ENCODE measurements around the gene TOMM40L.
"Not testable (repeated sequence)": the region's sequence is repeated elsewhere in the genome, so short reads cannot be mapped to it uniquely, and the experiment has no call there.

The TOMM40L gene

DNA sequence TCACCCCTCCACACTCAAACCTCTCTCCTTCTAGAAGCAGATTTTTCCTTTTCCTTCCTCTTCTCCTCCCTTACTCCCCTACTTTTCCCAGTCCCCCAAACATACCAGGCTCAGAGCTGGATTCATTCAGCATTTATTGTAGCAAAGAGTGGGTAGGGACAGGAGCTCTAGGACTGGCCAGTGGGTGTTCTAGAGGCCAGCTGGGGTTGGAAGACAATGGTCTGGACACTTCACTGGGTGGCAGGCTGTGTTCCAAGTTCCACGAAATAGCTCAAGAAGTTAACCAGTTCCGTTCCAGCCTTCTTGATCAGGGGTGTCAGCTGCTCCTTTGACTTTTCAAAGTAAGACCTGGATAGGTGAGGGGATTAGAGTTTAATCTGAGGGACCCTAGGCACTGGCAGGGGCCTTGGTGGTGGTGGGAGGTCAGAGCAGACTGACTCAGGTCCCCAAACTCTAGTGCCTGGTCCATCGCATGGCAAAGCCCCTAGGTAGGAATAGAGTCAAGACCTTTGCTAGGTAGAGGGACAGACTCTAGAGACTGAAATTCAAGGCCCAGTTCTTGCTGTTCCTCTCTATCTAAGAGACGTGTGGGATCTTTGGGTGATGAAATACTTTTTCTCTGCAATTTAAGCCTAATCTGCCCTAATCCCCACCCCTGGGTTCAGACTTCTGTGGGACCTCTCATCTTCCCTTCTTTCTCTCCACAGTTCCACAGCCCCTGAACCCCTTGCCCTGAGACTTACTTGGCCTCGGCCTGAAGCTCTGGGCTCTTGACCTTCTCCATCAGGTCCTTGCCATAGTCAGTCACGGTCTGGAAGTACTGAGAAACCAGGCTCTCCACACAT, 3.5 kb upstream of the TOMM40L start:
- DNase-seq: no peak

DNA sequence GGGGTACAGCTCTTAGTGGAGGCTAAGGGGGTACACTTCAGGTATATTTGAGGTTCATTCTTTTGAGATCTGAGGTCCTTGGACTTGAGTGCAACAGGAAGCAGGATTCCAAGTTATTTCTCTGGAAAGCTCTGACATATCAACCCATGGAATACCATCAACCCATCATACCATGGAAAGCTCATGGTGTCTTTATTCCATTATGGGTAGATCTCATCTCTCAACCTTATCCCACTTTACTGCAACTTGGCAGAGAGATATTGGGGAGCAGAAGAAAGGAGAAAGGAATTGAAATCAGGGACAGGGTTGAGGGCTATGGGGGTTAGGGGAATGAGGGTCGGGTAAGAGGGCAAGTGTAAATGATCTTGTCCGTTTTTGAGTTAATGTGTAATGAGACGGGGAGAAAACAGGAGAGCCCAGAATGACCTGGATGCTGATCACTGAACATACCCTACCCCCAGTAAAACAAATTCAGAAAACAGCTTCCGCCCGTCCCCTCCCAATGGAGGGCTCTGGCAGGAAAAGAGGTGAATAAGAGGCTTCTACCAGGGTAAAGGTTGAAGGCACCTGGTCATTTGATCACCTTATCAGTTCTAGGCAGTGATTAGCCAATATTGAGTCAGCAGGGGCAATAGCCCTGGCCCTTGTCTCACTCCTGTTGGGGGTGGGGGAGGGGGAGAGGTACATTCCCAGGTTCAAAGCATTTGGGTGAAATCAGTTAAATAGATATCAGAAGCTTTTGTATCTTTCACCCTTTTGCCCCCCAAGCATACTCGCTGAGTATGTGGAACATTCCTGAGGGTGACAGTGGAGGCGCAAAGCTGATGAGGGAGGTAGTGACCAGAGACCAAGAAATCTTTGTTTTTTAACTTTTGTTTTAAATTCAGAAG, 1.8 kb upstream of the TOMM40L start:
- DNase-seq: no peak

DNA sequence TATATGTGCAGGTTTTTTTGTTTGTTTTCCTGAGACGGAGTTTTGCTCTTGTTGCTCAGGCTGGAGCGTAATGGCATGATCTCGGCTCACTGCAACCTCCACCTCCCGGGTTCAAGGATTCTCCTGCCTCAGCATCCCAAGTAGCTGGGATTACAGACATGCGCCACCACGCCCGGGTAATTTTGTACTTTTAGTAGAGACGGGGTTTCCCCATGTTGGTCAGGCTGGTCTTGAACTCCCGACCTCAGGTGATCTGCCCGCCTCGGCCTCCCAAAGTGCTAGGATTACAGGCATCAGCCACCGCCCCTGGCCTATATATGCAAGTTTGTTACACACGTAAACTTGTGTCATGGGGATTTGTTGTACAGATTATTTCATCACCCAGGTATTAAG, 1.2 kb upstream of the TOMM40L start:
- DNase-seq: not testable (repeated sequence)

DNA sequence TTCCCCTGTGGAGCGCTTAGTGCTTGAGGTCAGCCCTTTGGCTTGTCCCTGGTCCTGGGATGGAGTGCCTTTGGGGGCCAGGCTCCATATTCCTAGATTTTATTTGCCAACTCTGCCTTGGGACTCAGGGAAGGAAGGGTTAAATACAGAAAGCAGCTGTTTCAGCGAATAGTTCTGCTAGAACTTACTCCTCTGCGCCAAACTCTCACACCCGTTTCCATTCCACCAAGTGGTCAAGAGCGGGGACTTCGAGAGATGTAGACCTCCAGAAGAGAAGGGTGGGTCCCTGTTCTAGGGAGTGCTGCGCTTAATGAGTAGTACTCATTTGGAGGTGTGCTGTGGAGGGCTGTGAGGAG, 704 bp upstream of the TOMM40L start:
- no peak for DNase-seq

DNA sequence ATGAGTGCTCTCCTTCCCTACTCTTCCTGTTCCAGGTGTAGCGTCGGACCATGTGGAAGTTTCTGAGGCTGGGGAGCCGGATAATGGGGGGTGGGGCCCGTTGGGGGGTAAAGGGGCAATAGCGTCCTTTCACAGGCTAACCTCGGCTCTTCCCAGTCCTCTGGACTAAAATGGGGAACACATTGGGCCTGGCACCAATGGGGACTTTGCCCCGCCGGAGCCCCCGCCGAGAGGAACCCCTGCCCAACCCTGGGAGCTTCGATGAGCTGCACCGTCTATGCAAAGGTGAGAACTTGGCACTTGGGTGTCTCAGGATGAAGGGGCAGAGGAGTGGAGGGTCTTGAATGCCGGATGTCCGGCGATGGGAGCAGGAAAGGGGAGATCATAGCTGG, 456 bp downstream of the TOMM40L start:
- DNase-seq: no peak

DNA sequence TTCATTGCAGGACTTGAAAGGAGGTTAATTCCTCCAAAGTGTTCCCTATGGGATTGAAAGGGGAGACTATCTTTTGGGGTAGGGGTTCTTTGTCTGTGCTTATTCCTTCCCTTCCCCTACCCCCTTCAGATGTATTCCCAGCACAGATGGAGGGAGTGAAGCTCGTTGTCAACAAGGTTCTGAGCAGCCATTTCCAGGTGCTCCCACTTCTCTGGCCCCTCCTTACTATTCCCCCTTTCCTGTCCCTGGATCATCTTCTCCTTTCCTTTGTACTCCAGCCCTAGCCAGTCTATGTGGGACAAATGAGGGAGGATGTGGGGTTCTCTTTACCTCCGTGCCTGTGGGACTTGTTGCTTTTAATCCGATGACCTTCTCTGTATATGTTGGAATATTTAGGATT, 899 bp downstream of the TOMM40L start:
- DNase-seq: no peak

DNA sequence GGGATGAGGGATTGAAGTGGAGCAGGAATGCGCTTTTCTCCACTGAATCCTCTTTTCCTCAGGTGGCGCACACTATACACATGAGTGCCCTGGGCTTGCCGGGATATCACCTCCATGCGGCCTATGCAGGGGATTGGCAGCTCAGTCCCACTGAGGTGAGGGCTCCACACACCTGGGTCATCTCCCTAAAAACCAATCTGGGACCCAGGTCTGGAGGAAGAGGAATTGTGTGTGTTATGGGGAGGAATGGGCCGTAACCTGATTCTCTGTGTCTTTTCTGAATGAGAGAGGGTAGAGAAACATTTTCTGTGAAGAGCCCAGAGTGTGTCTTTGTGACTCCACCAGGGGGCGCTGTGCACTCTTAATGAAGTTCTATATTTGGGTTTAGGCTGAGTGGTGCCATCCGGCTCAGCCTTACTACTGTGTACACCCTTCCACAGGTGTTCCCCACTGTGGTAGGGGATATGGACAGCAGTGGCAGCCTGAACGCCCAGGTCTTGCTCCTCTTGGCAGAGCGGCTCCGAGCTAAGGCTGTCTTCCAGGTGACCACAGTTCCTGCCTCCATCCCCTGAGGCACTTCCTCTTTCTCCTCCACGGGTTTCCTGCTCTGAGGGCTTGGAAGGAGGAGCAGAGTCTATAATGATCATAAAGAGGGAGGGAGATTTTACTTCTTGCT, 1.5 kb downstream of the TOMM40L start:
- peak; percentile 71 to 91 (median 81) for DNase-seq

DNA sequence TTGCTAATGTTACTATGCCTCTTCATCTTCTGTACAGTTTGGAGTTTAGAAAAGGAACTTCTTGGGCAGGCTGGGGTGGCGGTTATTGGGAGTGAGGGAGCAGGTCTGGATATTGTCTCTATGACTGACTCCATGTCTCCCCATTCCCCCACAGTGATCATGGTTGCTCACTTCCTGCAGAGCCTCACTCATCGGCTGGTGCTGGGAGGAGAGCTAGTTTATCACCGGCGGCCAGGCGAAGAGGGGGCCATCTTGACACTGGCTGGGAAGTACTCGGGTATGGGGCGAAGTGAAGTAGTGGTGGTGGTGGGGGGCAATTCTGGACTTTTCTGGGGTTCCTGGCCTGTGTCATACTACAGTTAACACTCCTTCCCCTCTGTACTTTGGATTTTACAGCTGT, 2.2 kb downstream of the TOMM40L start:
- no peak for DNase-seq

DNA sequence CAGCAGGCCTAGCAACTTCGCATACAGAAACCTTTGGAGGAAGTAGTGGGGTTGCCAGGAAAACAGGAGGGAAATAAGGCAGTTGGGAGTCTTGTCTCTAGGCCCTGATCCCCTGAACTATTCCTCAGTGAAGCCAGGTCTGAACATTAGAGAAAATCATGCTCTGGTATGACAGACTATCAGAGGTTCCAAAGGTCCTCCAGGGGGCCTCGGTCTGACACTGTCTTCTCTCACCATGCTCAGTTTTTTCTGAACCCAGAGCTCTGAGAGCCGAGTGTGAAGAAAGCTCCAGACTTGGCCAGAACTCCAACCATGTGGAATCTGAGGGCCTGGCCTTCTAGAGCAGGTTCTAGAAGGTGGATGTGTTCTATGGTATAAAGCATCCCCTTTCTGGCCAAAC, 4.0 kb downstream of the TOMM40L start:
- DNase-seq: no peak

DNA sequence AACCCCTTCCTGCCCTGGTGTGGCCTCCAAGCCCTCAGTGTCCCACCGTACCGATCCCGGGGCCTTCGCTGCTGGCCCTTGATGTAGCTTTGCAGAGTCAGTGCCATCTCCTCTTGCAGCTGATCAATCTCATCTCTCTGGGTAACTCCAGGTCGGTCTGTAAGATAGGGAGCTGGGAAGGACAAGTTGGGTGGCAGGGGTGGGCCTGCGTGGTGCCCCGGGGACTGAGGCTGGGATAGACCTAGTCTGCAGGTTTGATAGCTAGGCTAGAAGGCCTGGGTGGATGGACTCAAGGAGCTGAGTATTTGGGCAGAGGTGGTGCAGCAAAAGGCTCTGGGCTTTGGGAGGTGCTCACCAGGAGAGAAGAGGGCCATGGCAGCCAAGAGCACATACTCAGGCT, 4.9 kb downstream of the TOMM40L start:
- DNase-seq: no peak

DNA sequence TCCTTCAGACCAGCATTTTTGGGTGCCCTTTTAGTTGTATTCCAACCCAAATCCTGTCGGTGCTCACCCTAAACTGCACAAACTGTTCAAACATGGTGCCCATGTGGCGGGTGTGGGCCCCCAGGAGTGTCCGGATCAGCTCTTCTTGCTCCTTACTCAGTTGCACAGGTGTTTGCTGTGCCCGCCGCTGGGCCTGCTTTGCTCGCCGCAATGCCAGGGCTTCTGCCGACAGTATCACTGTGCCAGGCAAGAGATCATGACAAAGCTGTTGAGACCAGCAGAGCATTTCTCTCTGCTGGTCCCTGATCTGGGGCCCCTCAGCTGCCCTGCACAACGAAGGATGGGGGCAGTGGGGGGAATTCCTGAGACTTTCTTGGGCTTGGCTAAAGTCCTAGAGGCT, 7.2 kb downstream of the TOMM40L start:
- DNase-seq: no peak

DNA sequence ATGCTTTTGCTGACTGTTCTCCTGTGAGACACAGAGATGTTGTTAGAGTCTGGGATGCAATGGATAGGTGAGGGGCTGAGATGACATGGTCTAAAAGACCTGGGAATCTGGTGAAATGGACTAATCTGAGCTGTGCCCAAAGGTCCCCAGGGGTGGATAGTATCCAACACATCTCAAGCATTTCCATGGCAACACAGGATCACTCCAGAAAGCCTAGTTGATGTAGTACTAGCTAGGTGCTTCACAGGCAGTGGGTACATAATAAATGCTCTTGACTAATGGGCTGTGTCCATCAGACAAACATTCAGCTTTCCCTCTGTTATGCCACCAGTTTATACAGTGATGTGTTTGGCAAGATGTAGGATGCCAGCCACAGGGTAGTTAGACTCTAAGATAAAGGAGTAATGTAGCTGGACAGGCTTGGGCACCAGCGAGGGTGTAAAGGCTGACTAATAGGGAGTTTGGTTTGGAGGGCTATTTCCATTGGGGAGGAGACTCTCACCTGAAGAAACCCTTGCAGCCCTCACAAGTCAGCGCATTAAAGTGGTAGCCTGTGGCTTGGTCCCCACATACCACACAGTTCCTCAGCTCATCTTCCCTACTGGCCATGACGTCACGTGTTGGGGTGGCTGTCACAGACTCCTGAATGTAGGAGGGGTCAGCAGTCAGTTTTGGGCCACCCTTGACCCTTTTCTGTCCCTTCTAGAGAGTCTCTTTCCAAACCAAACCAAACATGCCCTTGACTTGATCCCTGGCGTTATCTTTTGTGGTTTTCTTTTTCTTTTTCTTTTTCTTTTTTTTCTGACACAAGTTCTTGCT, 10.3 kb downstream of the TOMM40L start:
- DNase-seq: no peak

DNA sequence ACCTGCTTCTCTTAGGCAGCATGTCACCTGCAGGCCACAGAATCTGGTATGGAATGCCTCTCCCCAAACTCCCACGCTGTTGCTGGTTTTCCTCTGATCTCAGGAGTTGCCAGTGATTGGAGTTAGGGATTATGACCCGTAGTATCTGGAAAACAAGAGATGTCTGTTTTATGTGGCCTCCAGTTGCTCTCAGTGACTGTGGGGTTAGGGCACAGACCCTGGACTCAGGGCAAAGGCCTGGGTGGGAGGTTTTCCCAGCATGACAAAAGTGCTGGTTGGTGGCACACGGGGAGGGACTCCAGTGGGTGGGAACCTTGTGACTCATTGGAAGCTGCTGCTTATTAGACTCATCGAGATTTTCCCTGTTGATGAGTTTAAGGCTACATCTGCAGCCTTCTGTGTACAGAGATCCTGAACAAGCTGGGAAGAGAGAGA, 12.2 kb downstream of the TOMM40L start, which contains the start of gene NR1I3:
Gene NR1I3, minus strand, starts transcription at position 165 of the 435 bp plus-strand sequence. CDS start 1,638 bp downstream, outside the sequence.
- no peak for DNase-seq

DNA sequence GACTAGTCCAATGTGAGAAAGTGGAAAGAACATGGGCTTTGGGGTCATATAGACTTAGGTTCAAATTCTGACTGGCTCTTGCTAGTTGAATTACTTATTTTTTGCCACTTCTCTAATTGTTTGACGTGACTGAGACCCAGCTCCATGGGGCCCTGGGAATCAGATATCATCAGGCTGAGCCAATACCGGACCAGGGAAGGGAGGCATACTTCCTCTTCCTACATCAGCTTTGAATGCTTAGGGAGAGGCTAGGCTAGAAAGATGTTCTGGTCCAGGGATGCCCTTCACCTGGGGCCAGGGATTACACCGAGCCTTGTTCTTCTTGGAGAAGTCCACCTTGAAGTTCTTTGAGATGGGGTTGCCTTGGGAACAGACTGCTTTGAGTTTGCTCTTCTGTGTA, 15.8 kb downstream of the TOMM40L start:
- DNase-seq: no peak

DNA sequence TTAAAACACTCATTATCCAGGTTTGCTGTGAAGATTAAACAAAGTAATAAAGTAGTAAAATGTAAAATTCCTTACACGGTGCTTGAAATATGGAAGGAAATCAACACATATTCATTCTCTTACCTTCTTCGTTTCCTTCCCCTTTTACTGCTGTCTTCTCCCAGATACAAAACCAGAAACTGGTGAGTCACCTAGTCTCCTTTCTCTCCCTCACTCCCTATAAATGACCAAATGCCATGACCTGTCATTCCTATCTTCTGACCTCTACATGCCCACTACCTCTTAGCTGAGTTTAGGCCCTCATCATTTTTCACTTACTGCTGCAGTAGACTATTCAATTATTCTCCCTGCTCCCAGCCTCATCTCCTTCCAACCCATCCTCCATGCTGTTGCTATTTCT, 16.5 kb downstream of the TOMM40L start:
- no peak for DNase-seq

DNA sequence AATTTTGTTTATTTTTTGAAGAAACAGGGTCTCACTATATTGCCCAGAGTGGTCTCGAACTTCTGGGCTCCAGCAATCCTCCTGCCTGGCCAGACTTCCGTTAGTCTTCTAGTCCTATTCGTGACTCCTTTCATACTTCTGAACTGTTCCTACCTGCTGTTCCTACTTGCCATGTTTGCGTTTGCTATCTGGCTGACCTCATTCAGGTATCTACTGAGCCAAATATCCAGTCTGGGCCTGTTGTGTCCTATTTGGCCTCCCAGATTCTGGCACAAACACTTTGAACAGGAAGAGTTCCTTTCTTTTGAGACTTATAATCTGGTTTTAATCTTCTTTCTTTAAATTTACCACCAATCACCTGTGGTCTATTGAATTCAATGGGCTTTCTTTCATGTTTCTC, 19.0 kb downstream of the TOMM40L start:
- no peak for DNase-seq

DNA sequence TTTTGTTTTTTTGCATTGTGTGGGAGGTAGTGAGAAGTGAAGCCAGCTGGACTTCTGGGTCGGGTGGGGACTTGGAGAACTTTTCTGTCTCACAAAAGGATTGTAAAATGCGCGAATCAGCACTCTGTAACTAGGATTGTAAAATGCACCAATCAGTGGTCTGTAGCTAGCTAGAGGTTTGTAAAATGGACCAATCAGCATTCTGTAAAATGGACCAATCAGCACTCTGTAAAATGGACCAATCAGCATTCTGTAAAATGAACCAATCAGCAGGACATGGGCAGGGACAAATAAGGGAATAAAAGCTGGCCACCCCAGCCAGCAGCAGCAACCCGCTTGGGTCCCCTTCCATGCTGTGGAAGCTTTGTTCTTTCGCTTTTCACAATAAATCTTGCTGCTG, 24.2 kb downstream of the TOMM40L start:
- DNase-seq: not testable (repeated sequence)

DNA sequence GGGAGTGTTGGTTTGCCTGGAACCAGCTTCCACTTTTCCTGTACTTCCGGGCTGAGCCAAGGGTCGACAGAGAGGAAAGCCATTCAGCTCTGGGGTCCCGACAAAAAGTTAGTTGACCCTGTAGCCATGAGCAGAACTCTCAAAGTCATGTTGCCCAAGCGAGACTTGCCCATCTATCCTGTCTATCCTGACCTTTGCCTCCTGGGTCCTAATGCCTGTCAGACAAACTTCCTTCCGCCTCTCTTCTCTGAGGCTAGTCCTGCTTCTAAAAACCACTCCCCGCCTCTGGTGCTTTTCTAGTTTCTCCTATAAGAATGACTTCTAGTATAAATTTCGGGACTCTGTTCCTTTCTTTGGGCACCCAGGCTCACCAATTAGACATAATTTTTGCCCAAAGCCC, 25.0 kb downstream of the TOMM40L start:
- DNase-seq: no peak

DNA sequence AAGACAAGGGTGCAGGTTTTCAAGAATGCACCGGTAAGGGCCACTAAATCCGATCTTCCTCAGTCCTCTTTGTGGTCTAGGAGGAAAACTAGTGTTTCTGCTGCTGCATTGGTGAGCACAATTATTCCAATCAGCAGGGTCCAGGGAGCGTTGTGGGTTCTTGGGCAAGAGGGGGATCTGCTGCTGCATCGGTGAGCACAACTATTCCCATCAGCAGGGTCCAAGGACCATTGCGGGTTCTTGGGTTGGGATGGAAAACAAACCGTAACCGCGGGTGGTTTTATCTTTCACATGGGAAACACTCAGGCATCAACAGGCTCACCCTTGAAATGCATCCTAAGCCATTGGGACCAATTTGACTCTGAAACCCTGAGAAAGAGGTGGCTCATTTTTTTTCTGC, 25.7 kb downstream of the TOMM40L start:
- DNase-seq: no peak

DNA sequence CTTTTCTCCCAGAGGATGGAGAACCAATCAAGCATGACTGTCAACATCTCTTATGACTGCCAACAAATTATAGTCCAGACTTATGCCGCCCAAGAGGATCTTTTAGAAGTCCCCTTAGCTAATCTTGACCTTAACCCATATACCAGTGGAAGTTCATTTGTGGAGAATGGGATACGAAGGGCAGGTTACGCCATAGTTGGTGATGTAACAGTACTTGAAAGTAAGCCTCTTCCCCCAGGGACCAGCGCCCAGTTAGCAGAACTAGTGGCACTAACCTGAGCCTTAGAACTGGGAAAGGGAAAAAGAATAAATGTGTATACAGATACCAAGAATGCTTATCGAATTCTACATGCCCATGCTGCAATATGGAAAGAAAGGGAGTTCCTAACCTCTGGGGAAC, 29.4 kb downstream of the TOMM40L start:
- DNase-seq: not testable (repeated sequence)

DNA sequence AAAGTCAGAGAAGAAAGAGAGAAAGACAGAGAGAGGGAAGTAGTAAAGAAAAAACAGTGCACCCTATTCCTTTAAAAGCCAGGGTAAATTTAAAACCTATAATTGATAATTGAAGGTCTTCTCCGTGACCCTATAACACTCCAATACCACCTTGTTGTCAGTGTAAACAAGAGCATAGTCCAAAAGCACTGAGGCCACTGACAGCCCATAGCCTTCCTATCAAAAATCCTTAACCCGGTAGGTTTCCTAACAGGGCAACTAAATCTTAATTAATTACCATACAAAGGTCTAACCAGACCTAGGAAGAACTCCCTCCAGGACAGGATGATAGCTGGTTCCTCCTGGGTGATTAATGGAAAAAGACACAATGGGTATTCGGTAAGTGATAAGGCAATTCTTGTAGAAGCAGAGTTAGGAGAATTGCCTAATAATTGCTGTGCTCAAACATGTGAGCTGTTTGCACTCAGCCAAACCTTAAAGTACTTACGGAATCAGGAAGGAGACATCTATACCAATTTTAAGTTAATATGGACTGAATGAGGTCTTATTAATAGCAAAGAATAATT, 30.2 kb downstream of the TOMM40L start:
- DNase-seq: not testable (repeated sequence)

DNA sequence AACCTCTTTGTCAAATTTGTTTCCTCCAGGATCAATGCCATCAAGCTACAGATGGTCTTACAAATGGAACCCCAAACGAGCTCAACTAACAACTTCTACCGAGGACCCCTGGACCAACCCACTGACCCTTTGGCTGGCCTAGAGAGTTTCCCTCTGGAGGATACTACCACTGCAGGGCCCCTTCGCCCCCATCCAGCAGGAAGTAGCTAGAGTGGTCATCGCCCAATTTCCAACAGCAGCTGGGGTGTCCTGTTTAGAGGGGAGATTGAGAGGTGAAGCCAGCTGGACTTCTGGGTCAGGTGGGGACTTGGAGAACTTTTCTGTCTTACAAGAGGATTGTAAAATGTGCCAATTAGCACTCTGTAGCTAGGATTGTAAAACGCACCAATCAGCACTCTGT, 31.2 kb downstream of the TOMM40L start:
- not testable (repeated sequence) for DNase-seq

Data from T-helper 1 cell (primary cell).